Ramos (cell line): Measurements from ENCODE around the gene TXNDC15.

ENCODE experiments used
- in situ Hi-C: fragments of 300-500 bp; cut with MboI; formaldehyde crosslinking; loops from one replicate; pipeline ENCODE4 v1.14.3; 2022; ENCODE audit warnings: low sequenced_read_pairs; ENCODE audit not compliant: unreplicated experiment

Gene TXNDC15

DNA sequence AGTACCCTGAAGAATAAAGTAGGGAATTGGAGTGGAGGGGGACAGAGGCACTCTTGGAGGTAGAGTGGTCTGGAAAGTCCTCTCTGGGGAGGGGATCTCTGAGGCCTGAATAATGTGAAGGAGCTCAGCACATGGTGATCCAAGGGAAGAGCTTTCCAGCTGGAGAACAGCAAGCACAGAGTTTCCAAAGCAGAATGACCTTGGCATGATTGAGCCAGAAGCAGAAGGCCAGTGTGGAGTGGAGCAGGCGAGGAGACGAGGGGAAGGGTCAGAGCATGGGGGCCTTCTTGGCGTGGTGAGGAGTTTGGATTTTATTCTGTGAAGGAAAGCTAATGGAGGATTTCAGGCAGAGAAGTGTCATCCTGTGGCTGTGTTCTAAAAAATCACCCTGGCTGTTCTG is 39.1 kb downstream of the TXNDC15 start:
- in situ Hi-C loops = loop anchor here (5.0 kb wide), 1 partner anchor 284 kb away; no protein-coding TSS in a partner anchor

DNA sequence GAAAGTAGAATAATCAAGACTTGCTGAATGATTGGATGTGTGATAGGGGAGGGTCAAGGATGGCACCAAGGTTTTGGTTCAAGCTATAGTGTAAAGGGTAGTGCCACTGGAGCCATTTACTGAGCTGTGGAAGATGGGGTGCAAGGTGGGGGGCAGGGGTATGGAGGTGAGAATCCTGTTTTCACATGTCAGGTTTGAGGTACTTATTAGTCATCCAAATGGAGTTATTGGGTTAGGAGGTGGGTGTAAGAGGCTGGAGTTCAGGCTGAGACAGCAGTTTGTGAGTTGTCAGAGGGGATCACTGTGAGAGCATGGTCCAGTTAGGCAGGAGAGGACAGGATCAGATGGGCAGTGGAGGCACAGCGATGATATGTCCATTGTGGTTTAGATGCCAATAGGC is 39.6 kb downstream of the TXNDC15 start:
- in situ Hi-C loops = loop anchor here (5.0 kb wide), 1 partner anchor 284 kb away; no protein-coding TSS in a partner anchor

GRCh38 chr5:134917070-134917815 is 43.1 kb downstream of the TXNDC15 start:
- in situ Hi-C loops = no loop called here

- in situ Hi-C loops = no loop called here
Observed at GRCh38 chr5:134918861-134919260, 44.7 kb downstream of the TXNDC15 start.

- in situ Hi-C loops = no loop called here
Observed at GRCh38 chr5:134920848-134921575, 46.8 kb downstream of the TXNDC15 start.

DNA sequence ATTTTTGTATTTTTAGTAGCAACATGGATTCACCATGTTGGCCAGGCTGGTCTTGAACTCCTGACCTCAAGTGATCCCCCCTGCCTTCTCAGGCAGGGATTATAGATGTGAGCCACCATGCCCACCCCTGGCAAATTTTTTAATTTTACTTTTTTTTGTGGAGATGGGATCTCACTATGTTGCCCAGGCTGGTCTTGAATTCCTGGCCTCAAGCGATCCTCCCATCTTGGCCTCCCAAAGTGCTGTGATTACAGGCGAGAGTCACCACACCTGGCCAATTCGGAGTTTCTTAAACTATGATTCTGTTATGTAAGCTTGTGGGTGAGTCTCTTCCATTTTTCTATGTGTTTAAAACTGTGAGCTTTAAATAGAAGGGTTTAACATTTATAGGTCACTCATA is 58.3 kb downstream of the TXNDC15 start:
- in situ Hi-C loops = no loop called here

- in situ Hi-C loops = no loop called here
Observed at GRCh38 chr5:134934202-134934601, 60.0 kb downstream of the TXNDC15 start.

- in situ Hi-C loops = no loop called here
Observed at GRCh38 chr5:134935711-134936602, 61.8 kb downstream of the TXNDC15 start.

DNA sequence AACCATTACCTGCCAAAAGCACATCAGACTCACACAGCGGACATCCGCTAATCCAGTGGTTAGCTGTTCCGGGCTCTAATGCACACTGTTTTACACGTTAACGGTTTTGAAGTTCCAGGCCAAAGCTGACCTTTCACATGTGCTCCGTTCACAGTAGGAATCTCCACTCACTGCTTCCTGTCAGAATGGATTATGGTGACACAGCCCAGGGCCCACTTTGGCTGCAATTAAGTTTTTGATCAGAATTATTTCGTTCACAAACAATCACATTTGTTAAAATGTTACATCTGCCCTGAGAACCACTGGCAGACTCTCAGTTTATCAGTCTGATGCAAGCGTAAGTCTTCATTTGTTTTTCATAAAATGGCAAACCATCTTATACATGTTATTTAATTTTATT is 63.4 kb downstream of the TXNDC15 start:
- in situ Hi-C loops = no loop called here

GRCh38 chr5:134938030-134938429 is 63.9 kb downstream of the TXNDC15 start:
- in situ Hi-C loops = no loop called here

GRCh38 chr5:134939500-134939899 is 65.3 kb downstream of the TXNDC15 start:
- in situ Hi-C loops = no loop called here

DNA sequence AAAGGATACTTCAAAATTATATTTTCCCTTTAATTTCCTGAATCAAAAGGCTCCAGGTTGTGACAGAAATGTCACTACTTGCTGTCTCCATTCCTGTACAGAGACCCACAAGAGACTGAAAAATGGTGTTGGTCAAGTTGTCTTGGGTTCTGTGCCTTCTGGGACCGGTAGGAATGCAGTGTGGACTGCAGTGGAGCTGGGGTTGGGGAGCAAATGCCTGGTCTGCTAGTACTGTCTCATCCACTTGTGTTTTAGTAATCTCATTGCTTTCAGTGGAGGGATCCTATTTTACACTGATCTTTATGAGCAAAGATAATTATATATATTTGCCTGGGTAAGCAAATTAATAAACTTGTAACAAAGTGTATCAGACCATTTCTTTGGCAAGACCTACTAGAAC is 69.4 kb downstream of the TXNDC15 start:
- in situ Hi-C loops = no loop called here

DNA sequence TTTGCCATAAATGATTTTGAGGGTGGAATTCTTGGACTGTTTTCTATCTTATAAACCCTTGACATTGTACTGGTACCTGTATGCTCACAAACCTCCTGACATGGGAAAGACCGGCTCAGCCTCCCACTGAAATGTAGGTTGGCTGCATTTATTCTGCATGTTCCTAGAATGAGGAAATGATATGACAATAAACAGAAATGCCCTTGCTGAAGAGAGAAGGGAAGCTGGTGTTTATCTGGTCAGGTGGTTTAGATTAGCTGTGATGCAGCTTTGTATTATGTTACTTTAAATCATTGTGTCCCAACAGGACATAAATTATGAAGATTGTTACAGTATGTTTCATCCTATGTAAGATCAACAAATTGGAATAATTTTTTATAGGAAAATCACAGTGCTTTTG is 70.5 kb downstream of the TXNDC15 start:
- in situ Hi-C loops = no loop called here

GRCh38 chr5:134945041-134945440 is 70.9 kb downstream of the TXNDC15 start:
- in situ Hi-C loops = no loop called here

GRCh38 chr5:134948911-134949310 is 74.7 kb downstream of the TXNDC15 start:
- in situ Hi-C loops = no loop called here

GRCh38 chr5:134949316-134949715 is 75.1 kb downstream of the TXNDC15 start:
- in situ Hi-C loops = no loop called here
